ENCODE results near the gene MYOM1.

MYOM1 gene

DNA sequence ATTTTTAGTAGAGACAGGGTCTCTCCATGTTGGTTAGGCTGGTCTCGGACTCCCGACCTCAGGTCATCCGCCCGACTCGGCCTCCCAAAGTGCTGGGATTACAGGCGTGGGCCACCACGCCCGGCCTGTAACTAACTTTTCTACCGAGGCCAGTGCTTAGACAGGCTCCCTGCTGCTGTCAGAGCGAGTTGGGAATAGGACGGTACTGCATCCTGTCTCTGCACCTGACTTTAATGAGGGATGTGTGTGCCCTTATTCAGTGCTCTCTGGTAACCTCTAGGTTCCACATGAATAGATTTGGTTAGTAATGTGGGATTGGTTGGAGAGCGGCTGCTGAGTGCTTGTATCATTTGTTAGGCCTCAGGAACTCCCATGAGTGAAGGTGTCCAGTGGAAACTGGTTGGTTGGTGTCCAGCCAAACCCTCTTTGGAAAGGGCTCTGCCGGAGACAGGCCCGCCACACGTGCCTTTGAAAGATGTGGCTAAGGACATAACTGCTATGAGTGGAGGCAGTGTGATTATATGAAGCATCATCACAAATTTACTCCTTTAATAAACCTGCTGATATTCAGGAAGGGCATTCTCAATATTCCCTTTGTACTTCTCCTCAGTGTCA lies 36.6 kb downstream of the MYOM1 start:
- DNase-seq, result no peak

DNA sequence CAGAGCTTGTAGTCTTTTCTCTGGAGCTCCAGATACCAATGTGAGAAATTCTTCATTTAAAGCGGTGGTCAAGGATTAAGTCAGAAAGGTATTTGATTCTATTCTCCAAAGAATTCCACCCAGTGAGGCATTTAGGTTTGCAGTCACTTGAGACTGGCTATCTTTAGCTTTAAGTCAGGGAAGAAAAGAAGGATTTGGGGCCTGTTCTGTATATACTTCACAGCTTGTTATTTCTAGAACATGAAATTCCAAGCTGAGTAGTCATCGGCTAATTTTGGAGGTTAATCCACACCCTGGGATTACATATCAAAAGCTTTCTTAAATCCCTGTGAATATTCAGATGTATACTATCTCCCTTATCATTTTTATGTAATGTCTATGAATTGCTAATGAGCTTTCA lies 39.4 kb downstream of the MYOM1 start:
- no peak for DNase-seq

DNA sequence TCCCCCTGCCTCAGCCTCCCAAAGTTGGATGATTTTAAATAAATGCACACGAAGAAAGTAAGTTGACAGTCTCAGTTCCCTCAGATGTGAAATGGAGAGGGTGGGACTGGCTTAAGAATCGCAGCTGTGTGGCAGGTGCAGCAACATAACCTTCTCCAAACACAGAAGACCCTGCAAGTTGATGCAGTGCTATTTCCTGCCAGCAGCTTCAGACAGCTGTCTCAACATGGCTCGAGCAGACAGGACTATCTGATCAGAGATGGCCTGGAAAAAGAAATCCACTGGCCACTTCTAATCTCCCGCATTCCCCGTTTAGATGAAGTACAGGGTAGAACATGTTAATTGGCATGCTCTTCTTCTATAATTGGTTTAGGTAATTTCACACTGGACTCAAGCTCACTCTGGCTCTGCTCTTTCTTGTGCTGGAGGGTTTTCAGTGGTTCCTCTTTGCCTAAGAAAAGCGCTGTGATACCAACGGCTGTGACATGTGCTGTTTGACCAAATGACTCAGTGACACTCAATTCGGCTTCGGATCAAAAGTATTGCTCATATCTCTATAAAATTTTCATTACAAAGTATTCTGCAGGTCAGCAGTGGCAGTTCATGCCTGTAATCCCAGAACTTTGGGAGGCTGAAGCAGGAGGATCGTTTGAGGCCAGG lies 40.2 kb downstream of the MYOM1 start:
- no peak for DNase-seq

DNA sequence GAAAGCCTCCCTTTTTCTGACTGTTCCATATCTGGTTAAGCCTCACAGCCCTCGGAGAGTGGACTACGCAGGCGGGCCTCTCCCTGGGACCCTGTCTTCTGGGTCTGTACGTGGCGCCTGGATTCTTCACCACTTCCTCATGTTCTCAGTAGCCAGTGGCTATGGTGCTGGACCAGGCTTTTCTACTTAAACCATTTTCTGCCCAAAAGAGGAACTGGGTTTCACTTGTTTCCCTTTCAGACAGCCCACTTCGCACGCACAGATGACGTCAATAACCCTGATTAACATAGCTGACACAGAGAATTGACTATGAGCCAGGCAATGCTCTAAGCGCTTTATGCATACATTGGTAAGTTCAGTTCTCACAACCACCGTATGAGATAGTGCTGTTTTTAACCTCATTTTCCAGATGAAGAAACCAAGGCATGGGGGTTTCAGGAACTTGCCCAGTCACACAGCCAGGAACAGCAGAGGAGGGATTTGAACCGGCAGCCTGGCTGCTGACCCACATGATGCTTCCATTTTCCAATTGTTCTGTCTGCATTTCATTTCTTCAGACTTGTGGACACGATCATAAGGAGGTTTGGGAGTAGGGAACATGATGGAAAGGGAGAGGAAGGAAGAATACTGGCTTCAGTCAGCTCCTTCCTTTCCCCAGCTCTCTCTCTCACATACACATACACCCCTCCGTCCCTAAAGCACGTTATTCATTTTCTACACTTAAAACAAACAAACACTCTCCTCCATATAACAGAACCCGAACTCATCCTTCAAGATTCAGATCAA lies 41.7 kb downstream of the MYOM1 start:
- DNase-seq, result no peak

DNA sequence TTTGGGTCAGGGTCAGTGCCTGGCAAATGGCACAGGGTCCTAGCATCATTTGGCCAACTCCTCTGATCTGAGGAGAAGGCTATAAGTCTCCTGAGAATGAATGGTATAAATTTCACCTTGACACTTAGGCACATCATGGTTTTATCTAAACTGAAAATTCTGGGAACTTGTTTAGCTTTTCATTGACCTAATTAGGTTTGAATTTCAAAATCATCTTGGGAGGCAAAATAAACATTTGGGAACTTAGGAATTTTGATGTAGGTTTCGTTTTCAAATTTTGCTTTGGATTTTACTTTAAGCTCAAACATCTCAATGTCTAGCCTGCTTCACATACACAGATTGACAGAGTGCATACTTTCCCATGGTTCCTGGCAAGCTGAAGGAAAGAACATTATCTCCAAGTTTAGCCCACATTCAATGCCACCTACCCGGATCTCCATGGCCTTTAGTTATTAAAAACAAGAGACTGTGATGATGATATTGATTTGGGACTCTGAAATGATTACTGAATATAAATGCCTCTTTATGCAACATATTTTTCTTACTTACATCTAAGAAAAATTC lies 44.5 kb downstream of the MYOM1 start:
- no peak for DNase-seq

DNA sequence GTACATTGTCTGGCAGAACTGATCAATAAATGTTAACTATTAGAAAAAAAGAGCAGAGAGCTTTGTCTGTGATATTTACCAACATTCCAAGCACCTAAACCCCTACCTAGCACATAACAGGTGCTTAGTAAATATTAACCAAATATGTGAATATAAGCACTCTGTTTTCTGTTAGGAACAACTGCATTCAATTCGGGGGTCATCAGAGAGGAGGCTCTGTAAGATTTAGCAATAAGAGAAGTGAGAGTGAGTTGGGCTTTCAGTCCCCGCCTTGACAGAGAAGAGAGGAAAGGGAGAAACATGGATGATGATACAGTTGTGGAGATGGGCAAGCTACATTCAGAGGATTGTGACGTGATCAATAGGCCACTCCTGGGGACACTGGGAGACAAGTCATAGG lies 47.7 kb downstream of the MYOM1 start:
- DNase-seq, result no peak

DNA sequence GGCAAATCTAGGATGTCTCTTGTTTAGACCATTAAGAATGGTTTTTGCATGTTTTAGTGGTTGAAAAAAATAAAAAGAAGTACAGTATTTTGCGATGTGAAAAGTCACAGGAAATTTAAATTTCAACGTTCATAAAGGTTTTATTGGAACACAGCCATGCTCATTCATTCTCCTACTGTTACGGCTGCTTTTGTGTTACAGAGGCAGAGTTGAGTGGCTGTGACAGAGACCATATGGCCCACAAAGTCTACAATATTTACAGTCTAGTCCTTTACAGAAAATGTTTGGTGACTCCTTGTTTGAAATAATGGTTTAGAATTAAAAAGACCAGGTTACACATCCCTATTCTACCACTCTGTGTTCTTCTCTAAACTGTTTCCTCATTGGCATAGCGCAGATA lies 48.1 kb downstream of the MYOM1 start:
- no peak for DNase-seq

DNA sequence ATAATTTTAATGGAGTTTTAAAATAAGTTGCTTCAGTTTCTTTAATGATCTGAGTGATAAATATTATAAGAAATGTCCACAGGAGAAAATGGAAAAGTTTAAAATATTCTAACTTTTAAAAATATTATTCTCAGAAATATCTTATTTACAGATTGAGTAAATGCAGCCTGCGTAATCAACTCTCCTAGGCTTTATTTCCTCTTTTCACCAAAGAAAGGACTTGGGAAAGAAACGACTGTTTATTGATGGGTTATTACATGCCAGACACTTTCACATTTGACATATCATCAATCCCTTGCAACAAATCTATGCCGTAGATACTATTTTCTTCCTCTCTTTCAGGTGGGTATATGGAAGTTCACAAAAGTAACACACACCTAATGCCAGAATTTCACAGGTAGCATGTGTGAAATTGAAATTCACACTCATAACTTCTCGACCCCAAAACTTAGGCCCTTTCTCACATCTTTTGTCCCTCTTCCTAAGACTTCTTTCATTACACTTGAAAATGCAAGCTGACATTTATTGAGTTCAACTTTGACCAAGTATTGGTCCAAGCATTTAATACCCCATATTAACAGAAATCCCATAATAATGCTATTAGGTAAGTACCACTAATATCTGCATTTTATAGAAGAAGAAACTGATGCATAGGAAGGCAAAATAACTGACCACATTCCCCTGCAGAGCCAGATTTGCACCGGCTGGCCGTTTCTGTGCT lies 49.2 kb downstream of the MYOM1 start:
- DNase-seq, result no peak

DNA sequence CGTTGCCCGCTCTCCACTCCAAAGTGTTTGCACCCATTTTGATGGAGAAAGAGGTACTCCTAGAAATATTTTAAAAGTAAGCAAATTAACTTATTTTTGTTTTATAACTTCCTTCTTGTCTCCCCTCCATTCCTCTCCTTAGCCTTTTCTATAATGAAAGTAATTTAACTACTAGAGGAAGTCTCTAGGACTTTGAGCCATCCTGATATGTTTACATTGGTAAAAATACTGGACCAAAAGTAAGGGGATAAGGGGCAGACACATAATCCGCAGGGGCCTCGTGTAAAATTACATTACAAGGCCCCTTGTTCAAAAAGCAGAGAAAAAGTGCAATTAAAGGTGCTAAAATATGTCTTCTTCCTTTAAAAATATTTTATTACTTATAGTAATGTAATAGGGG lies 55.4 kb downstream of the MYOM1 start:
- no peak for DNase-seq

DNA sequence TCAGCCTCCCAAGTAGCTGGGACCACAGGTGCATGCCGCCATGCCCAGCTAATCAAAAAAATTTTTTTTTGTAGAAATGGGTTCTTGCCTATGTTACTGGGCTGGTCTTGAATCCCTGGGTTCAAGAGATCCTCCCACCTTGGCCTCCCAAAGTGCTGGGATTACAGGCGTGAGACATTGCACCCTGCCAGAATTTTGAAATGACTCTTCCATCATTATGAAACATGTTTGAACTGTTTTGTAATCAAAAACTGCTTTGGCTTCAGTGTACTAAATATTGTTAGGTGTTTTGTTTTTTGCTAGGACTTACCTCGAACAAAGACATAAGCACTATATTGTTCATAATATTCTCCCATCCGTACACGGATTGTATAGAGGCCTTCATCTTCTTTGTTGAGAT lies 55.8 kb downstream of the MYOM1 start:
- no peak for DNase-seq

DNA sequence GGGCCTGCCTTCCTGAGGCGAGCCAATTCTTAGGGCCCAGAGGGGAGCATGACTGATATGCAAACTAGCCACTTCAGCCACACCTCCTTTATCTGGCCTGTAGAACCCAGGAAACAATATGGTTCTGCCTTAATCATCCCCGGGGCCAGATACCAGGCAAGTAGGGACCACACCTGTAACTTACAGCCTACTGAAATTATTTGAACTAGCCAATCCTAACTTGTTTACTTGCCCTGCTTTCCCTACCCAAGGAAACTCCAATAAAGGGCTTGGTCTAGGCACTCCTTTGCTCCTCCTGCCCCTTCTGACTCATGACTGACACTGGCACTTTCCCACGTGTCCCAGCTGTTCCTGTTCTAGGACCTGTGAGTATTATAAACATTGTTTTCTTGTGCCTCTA lies 57.6 kb downstream of the MYOM1 start:
- DNase-seq, result no peak

DNA sequence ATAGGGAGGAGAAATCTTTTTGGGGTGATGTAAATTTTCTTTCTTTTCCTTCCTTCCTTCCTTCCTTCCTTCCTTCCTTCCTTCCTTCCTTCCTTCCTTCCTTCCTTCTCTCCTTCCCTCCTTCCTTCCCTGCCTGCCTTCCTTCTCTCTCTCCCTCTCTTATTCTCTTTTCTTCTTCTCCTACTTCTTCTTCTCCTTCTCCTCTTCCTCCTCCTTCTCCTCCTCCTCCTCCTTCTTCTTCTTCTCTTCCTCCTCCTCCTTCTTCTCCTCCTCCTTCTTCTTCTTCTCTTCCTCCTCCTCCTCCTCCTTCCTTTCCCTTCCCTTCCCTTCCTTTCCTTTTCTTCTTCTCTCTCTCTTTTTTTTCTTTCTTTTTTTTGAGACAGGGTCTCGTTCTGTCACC lies 59.9 kb downstream of the MYOM1 start:
- no peak for DNase-seq

DNA sequence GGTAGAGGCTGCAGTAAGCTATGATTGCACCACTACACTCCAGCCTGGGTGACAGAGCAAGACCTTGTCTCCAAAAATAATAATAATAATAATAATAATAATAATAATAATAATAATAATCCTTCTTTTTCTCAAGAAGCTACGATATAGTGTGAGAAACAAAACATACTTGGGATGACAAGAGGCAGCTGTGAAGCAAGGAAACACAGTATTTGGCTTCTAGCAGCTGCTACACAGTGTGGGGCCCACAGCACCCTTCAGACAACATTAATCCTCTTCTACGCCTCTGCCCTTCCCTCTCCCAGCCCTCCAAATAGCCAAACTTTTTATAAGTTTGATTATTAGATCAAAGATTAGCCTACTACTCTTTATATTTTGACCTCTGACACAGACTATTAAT lies 62.2 kb downstream of the MYOM1 start:
- DNase-seq, result no peak

DNA sequence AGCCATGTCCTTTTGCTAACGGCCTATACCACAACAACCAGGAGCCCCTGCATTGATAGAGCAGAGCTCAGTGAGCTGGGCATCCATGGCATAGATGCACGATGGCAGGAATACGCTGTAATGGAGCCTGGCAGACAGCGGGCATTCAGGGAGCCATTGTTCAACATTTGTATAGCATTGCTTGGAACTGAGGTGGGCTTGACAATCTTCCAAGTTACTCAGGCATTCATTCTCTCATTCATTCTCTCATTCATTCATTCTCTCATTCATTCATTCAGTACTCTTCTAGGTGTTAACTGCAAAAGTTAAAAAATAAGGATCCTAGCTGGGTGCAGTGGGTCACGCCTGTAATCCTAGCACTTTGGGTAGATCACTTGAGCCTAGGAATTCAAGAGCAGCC lies 62.7 kb downstream of the MYOM1 start:
- DNase-seq, result no peak

DNA sequence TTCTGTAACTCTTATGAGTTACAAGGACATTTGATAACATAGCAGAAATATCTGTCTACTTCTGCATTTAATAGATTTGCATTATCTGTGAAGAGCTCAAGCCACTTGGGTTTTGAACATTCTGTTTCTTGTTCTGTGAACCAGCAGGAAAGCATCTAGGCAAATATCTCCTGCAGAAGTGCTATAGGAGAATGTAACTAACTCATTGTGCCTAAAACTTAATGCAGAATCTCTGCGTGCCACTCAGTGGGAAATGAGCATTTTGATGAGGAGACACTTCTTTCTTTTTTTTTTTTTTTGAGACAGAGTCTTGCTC lies 63.5 kb downstream of the MYOM1 start:
- no peak for DNase-seq

DNA sequence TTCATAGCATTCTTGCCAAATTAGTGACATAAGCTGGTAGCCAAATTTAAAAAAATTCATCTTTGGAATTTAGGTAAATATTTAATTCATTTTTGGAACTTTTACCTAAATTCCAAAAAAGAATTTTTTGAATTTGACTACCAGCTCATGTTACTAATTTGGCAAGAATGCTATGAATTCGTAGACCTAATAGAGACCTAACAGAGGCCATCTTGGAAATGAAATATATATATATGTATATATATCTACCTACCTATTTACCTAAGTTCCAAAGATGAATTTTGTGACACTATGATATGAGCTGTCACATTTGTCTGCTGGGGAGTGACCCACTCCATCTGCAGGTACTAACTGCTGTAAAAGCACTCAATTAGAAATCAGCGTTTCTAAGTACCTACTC lies 65.6 kb downstream of the MYOM1 start:
- no peak for DNase-seq

DNA sequence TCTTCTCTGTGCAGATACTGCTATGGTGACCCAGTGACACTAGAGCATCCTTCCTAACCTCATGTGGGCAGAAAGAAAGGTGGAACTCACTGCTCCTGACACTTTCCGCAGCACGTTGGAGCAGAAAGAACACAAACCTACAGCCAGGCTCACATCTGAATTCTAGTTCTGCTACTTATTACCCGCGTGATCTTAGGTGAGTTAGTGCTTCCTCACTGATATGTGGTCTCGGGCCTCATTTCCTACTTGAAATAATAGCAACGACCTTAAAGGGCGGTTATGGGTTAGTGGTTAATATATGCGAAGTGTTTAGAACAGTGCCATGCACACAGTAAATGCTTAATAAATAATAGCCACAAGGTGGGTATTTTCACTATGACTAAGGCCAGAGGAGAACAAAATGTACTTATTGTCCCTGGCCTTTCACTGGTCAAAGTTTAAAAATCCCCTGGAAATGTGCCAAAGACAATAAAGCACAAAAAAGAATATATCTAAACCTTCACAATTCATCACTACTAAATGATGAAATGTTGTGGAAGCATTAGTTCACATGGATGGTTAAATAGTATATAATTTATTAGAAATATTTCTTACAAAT lies 66.6 kb downstream of the MYOM1 start:
- DNase-seq, result no peak

DNA sequence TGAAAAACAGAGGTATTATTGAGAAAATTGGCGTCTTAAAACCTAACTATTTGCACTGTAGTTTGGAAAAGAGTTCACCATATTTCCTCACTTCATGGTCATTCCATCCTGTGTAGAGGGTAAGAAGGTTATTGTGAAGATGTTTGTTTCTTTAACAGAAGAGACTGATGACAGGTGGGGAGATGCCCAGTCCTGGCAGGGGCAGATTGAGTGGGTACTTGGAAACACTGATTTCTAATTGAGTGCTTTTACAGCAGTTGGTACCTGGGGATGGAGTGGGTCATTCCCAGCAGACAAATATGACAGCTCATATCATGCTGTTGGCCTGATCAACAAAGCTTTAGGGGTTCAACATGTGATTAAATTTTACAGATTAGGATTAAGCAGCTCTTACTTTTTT lies 67.5 kb downstream of the MYOM1 start:
- no peak for DNase-seq

DNA sequence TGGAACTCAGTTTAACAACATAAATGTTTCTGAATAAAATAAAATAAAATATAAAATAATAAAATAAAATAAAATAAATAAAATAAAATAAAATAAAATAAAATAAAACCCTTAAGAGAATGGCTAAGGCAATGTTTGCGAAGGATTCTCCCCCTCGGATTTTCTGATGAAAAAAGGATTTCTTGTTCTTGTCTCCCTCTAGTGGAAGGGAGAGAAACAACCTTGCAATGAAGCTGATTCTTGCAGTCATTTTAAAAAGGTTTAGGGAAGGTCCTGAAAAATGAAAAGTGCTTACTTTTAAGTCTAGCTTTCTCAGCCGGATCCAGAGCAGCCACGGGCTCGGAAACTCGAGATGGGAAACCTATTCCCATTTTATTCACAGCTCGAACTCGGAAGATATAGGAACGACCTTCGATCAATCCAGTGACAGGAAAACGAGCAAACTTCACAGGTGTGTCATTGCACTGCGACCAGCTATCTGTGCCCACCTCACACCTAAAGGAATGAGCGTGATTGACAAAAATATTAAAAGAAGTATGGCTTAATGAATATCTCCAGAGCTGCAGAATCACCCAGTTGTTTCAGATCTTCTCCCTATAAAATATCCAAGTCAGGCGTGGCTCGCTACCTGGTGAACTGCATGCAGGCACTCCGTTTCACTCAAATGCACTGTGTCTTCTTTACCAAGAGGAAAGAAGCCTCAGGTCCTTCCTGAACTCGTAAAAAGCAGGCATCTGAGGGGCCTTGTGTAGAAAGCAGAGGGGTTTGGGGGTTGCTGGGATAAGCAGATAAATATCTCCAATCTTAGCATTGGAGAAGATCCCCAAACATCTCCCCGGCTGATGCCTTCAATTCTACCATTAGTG lies 68.1 kb downstream of the MYOM1 start:
- peak; percentile 21 for DNase-seq

DNA sequence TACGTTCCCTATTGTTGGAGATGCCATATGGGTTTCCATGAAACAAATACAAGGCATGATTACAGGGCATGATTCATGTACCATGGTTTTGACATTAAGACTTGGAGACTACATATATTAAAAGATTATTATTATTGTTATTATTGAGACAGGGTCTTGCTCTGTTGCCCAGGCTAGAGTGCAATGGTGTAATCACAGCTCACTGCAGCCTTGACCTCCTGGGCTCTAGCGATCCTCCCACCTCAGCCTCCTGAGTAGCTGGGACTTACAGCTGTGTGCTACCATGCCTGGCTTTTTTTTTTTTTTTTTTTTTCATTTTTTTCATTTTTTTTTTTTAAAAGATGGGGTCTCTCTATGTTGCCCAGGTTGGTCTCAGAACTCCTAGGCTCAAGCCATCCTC lies 69.1 kb downstream of the MYOM1 start:
- no peak for DNase-seq

DNA sequence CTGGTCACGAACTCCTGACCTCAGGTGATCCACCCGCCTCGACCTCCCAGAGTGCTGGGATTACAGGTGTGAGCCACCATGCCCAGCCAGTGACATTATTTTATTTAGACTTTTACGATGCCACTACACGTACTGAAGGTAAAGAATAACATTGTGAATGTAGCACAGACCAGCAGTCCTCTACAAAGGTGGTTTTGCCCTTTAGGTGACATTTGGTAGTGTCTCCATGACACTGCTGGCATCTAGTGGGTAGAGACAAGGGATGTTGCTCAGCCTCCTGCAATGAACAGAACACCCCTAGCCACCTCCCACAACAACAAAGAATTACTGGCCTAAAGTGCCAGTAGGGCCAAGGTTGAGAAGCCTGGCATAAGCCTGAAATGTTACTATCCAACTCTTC lies 69.5 kb downstream of the MYOM1 start:
- no peak for DNase-seq

DNA sequence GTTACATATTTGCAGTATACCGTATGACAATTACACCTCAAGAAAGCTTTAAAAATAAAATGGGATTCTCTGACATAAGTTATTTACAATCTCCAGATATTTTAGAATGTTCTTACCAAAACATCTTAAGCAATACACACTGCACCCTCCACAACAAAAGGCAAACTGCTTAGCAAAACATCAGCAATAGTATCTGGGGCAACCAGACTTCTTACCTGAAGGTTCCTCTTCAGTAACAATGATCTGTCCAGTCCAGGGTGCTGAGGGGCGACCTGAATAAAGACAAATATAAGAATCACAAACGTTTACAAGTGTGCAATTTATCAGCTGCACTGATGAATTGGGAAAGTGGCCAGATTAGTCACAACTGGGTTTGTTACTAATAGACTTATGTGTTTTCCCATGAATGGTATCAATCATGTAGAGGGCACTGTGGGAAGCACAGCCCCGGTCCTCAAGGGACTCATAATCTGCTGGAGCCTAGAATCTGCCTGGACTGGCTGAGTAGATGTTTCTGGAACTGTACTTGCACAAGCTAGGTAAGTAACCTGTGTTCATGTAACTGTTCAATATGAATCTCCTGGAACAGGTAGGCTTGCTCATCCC lies 70.7 kb downstream of the MYOM1 start:
- no peak for DNase-seq

All from activated T-cell treated with anti-CD3 and anti-CD28 coated beads, Interleukin-2, amount 50 U/mL, for 1 hour (primary cell).